HL-60 (cell line): Measurements from ENCODE around the gene RAI2.

Experiments used
- DNase-seq, 2 experiments: peaks; one replicate each; pipeline ENCODE4 v3.0.0-alpha.2; 2010 to 2020; ENCODE audit warnings: low read depth in 1 of 2, low spot score in 1 of 2
- H3K27ac ChIP-seq: fragments of 250-450 bp; sonication (Bioruptor Pico); replicated peaks from 2 replicates; pipeline ENCODE4 v1.5.1; 2020; ENCODE audit warnings: mild to moderate bottlenecking, moderate library complexity
- H3K27me3 ChIP-seq: fragments of 250-450 bp; sonication (Bioruptor Pico); 2 replicates; pipeline ENCODE4 v1.5.1; 2021; ENCODE audit warnings: mild to moderate bottlenecking, moderate library complexity; ENCODE audit not compliant: insufficient read depth, poor library complexity, severe bottlenecking
- H3K4me3 ChIP-seq: replicated peaks from 2 replicates; pipeline ENCODE4 v1.5.1; 2011; ENCODE audit warnings: mild to moderate bottlenecking, control low read depth, low read length; ENCODE audit not compliant: insufficient read depth
- GABPA ChIP-seq: IDR thresholded peaks from 2 replicates; pipeline ENCODE4 v1.6.1; 2012; ENCODE audit warnings: low read depth
- POLR2AphosphoS5 ChIP-seq: IDR thresholded peaks from 2 replicates; pipeline ENCODE4 v1.6.1; 2012; ENCODE audit warnings: low read depth
- REST ChIP-seq: IDR thresholded peaks from 2 replicates; pipeline ENCODE4 v1.6.1; 2012; ENCODE audit warnings: low read depth; ENCODE audit not compliant: insufficient replicate concordance
- SPI1 ChIP-seq: IDR thresholded peaks from 2 replicates; pipeline ENCODE4 v1.6.1; 2012; ENCODE audit warnings: low read depth, mild to moderate bottlenecking, borderline replicate concordance
- TF ChIP-seq, protein P1 (sequence below): IDR thresholded peaks from one replicate; pipeline ENCODE4 v1.5.1; 2011; ENCODE audit warnings: low read length, control low read depth, inconsistent platforms; ENCODE audit not compliant: insufficient read depth

Gene RAI2

GRCh38 chrX:17860179-17860780 lies 818 bp downstream of the RAI2 start:
- H3K27ac ChIP-seq: no peak overlapping the region
- H3K27me3 ChIP-seq: peaks cover 4% of the 10 kb centered on the region
- no peak overlapping the region for H3K4me3 ChIP-seq
- no peak for DNase-seq
- TF ChIP-seq POLR2AphosphoS5 (no peak), REST (no peak)

- peaks cover 4% of the 10 kb centered on the region for H3K27me3 ChIP-seq
- DNase-seq: no peak
- no peak overlapping the region for H3K4me3 ChIP-seq
- no peak overlapping the region for H3K27ac ChIP-seq
- TF ChIP-seq REST (no peak), GABPA (no peak), POLR2AphosphoS5 (no peak), SPI1 (no peak)
- TF ChIP-seq, protein P1, sequence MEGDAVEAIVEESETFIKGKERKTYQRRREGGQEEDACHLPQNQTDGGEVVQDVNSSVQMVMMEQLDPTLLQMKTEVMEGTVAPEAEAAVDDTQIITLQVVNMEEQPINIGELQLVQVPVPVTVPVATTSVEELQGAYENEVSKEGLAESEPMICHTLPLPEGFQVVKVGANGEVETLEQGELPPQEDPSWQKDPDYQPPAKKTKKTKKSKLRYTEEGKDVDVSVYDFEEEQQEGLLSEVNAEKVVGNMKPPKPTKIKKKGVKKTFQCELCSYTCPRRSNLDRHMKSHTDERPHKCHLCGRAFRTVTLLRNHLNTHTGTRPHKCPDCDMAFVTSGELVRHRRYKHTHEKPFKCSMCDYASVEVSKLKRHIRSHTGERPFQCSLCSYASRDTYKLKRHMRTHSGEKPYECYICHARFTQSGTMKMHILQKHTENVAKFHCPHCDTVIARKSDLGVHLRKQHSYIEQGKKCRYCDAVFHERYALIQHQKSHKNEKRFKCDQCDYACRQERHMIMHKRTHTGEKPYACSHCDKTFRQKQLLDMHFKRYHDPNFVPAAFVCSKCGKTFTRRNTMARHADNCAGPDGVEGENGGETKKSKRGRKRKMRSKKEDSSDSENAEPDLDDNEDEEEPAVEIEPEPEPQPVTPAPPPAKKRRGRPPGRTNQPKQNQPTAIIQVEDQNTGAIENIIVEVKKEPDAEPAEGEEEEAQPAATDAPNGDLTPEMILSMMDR: no peak
Measured at GRCh38 chrX:17859609-17860178, 1.4 kb downstream of the RAI2 start.

GRCh38 chrX:17854531-17854930 lies 6.6 kb downstream of the RAI2 start:
- Histone ChIP-seq H3K27ac (no peak overlapping the region), H3K27me3 (no peaks in the 10 kb centered on the region), H3K4me3 (no peak overlapping the region)
- DNase-seq: no peak
- TF ChIP-seq GABPA (no peak), SPI1 (no peak), POLR2AphosphoS5 (no peak), REST (no peak)
- TF ChIP-seq, protein P1: no peak
